Measurements from ENCODE around the gene INA.

Gene INA

GRCh38 chr10:103276896-103277712 lies at the start of gene INA:
Gene INA, plus strand, starts transcription at chr10:103277138. Its CDS starts 74 bp downstream, at chr10:103277212.
- H3K9me2 ChIP-seq (ENCODE audit: low read depth, low read length): no peaks in the 10 kb centered on the region
- H3F3A ChIP-seq (ENCODE audit: insufficient read depth, low read length): no peaks in the 10 kb centered on the region
- no peaks in the 10 kb centered on the region for H3K36me3 ChIP-seq (ENCODE audit: insufficient read depth, low read length)
- no peaks in the 10 kb centered on the region for H3K27me3 ChIP-seq (ENCODE audit: insufficient read depth, low read length)
- no peak within 1 kb of the TSS for H3K27ac ChIP-seq (ENCODE audit: low read depth, low read length, poor library complexity, severe bottlenecking)
- TF ChIP-seq EZH2 (IDR thresholded peaks at IDR 0.05; ENCODE audit: borderline replicate concordance, low read length): no peak
- TF ChIP-seq CTCF (IDR thresholded peaks at IDR 0.05; ENCODE audit: low read length): no peak
- H3K9ac ChIP-seq (ENCODE audit: low read length): no peak within 1 kb of the TSS
- no peaks in the 10 kb centered on the region for H3K9me3 ChIP-seq (ENCODE audit: low read length)
- H4K20me1 ChIP-seq (ENCODE audit: insufficient read depth, low read length): no peaks in the 10 kb centered on the region
- H3K4me3 ChIP-seq (ENCODE audit: low read depth, low read length, poor library complexity, severe bottlenecking): no peak within 1 kb of the TSS
- H2AFZ ChIP-seq (ENCODE audit: low read length): no peak within 1 kb of the TSS
- no peaks in the 10 kb centered on the region for H3K4me1 ChIP-seq (ENCODE audit: insufficient read depth, low read length, severe bottlenecking)
- H3K4me2 ChIP-seq (ENCODE audit: low read length): no peak within 1 kb of the TSS
- no peaks in the 10 kb centered on the region for H3K79me2 ChIP-seq (ENCODE audit: insufficient read depth, low read length)

GRCh38 chr10:103227416-103227815 lies 49.5 kb upstream of the INA start:
- Histone ChIP-seq H3K9me3 (ENCODE audit: low read length) (peaks cover 7% of the 10 kb centered on the region; the same call in 1 of the 2 replicates), H3K4me3 (ENCODE audit: low read depth, low read length, poor library complexity, severe bottlenecking) (no peak overlapping the region), H3K4me1 (ENCODE audit: insufficient read depth, low read length, severe bottlenecking) (no peaks in the 10 kb centered on the region), H2AFZ (ENCODE audit: low read length) (no peak overlapping the region), H3K36me3 (ENCODE audit: insufficient read depth, low read length) (no peaks in the 10 kb centered on the region; the same call in 1 of the 2 replicates), H3K9me2 (ENCODE audit: low read depth, low read length) (no peaks in the 10 kb centered on the region), H3K9ac (ENCODE audit: low read length) (no peak overlapping the region), H4K20me1 (ENCODE audit: insufficient read depth, low read length) (no peaks in the 10 kb centered on the region), H3K4me2 (ENCODE audit: low read length) (no peak overlapping the region), H3K79me2 (ENCODE audit: insufficient read depth, low read length) (no peaks in the 10 kb centered on the region), H3F3A (ENCODE audit: insufficient read depth, low read length) (no peaks in the 10 kb centered on the region), H3K27me3 (ENCODE audit: insufficient read depth, low read length) (no peaks in the 10 kb centered on the region), H3K27ac (ENCODE audit: low read depth, low read length, poor library complexity, severe bottlenecking) (no peak overlapping the region)
- TF ChIP-seq CTCF (IDR thresholded peaks at IDR 0.05; ENCODE audit: low read length) (no peak), EZH2 (IDR thresholded peaks at IDR 0.05; ENCODE audit: borderline replicate concordance, low read length) (no peak)

GRCh38 chr10:103231047-103231551 lies 45.8 kb upstream of the INA start:
- H3F3A ChIP-seq (ENCODE audit: insufficient read depth, low read length): no peaks in the 10 kb centered on the region
- no peak overlapping the region for H3K4me2 ChIP-seq (ENCODE audit: low read length)
- H3K4me1 ChIP-seq (ENCODE audit: insufficient read depth, low read length, severe bottlenecking): peaks cover 11% of the 10 kb centered on the region
- H3K36me3 ChIP-seq (ENCODE audit: insufficient read depth, low read length): no peaks in the 10 kb centered on the region
- no peaks in the 10 kb centered on the region for H3K79me2 ChIP-seq (ENCODE audit: insufficient read depth, low read length)
- no peaks in the 10 kb centered on the region for H3K9me2 ChIP-seq (ENCODE audit: low read depth, low read length)
- H3K4me3 ChIP-seq (ENCODE audit: low read depth, low read length, poor library complexity, severe bottlenecking): no peak overlapping the region
- H3K27ac ChIP-seq (ENCODE audit: low read depth, low read length, poor library complexity, severe bottlenecking): no peak overlapping the region
- no peaks in the 10 kb centered on the region for H4K20me1 ChIP-seq (ENCODE audit: insufficient read depth, low read length)
- H3K9me3 ChIP-seq (ENCODE audit: low read length): no peaks in the 10 kb centered on the region
- no peak overlapping the region for H2AFZ ChIP-seq (ENCODE audit: low read length)
- no peaks in the 10 kb centered on the region for H3K27me3 ChIP-seq (ENCODE audit: insufficient read depth, low read length)
- no peak for TF ChIP-seq EZH2 (IDR thresholded peaks at IDR 0.05; ENCODE audit: borderline replicate concordance, low read length)
- no peak for TF ChIP-seq CTCF (IDR thresholded peaks at IDR 0.05; ENCODE audit: low read length)
- no peak overlapping the region for H3K9ac ChIP-seq (ENCODE audit: low read length)
